ENCODE results near the gene TSPAN8.

DNA sequence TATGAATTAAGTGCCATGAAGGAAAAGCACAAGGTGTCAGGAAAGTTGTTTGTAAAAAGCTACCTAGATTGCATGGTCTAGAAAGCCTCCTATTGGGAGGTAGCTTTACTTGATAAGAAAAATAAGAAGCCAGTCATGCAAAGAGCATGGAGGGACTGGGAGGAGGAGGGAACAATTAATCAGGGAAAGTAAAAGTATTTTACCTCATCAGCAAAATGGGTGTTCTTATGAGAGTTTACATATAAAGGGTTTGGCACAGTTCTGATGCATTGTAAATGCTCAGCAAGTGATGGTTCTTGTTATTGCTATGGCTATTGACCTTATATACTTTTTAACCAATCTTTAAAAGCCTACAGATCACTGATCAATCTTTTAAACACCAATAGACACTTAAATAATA lies 17.0 kb upstream of the TSPAN8 start:
- TF ChIP-seq POLR2A (IDR thresholded peaks at IDR 0.05; ENCODE audit: low read depth, low read length) (no peak), ZZZ3 (IDR thresholded peaks at IDR 0.05; ENCODE audit: control insufficient read depth, insufficient read length, low read depth) (no peak), CHD2 (IDR thresholded peaks at IDR 0.05; ENCODE audit: borderline replicate concordance, low read depth, low read length) (no peak), POLR2AphosphoS5 (IDR thresholded peaks at IDR 0.05; ENCODE audit: low read length) (no peak), SPI1 (IDR thresholded peaks at IDR 0.05; ENCODE audit: borderline replicate concordance, insufficient read depth, low read depth, low read length) (no peak), SREBF2 (IDR thresholded peaks at IDR 0.05; ENCODE audit: low read length) (no peak), TAF1 (IDR thresholded peaks at IDR 0.05; ENCODE audit: borderline replicate concordance, low read depth, low read length) (no peak), YY1 (IDR thresholded peaks at IDR 0.05; ENCODE audit: low read depth, low read length) (no peak), JUNB (IDR thresholded peaks at IDR 0.05) (no peak), KAT2A (conservative IDR thresholded peaks at IDR 0.05; ENCODE audit: control insufficient read depth, low read depth, low read length) (no peak)
- TF ChIP-seq, protein P1, sequence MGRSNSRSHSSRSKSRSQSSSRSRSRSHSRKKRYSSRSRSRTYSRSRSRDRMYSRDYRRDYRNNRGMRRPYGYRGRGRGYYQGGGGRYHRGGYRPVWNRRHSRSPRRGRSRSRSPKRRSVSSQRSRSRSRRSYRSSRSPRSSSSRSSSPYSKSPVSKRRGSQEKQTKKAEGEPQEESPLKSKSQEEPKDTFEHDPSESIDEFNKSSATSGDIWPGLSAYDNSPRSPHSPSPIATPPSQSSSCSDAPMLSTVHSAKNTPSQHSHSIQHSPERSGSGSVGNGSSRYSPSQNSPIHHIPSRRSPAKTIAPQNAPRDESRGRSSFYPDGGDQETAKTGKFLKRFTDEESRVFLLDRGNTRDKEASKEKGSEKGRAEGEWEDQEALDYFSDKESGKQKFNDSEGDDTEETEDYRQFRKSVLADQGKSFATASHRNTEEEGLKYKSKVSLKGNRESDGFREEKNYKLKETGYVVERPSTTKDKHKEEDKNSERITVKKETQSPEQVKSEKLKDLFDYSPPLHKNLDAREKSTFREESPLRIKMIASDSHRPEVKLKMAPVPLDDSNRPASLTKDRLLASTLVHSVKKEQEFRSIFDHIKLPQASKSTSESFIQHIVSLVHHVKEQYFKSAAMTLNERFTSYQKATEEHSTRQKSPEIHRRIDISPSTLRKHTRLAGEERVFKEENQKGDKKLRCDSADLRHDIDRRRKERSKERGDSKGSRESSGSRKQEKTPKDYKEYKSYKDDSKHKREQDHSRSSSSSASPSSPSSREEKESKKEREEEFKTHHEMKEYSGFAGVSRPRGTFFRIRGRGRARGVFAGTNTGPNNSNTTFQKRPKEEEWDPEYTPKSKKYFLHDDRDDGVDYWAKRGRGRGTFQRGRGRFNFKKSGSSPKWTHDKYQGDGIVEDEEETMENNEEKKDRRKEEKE (IDR thresholded peaks at IDR 0.05): no peak
- TF ChIP-seq, protein P2, sequence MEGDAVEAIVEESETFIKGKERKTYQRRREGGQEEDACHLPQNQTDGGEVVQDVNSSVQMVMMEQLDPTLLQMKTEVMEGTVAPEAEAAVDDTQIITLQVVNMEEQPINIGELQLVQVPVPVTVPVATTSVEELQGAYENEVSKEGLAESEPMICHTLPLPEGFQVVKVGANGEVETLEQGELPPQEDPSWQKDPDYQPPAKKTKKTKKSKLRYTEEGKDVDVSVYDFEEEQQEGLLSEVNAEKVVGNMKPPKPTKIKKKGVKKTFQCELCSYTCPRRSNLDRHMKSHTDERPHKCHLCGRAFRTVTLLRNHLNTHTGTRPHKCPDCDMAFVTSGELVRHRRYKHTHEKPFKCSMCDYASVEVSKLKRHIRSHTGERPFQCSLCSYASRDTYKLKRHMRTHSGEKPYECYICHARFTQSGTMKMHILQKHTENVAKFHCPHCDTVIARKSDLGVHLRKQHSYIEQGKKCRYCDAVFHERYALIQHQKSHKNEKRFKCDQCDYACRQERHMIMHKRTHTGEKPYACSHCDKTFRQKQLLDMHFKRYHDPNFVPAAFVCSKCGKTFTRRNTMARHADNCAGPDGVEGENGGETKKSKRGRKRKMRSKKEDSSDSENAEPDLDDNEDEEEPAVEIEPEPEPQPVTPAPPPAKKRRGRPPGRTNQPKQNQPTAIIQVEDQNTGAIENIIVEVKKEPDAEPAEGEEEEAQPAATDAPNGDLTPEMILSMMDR (IDR thresholded peaks at IDR 0.05 in 2 of 3, conservative IDR thresholded peaks at IDR 0.05 in 1 of 3; ENCODE audit: control insufficient read depth in 2 of 3, extremely low read depth in 1 of 3, insufficient read depth in 1 of 3, low read depth in 3 of 3, low read length in 3 of 3): no peak
